Activated CD8-positive, alpha-beta memory T cell treated with anti-CD3 and anti-CD28 coated beads for 48 hours (primary cell): ENCODE measurements around the gene RRM2.
"Not testable (repeated sequence)": the region's sequence is repeated elsewhere in the genome, so short reads cannot be mapped to it uniquely, and the experiment has no call there.

Experiments
- DNase-seq, 3 experiments: peaks; one replicate each; pipeline ENCODE4 v3.0.0-alpha.2; 2020; ENCODE audit warnings: low read depth in 2 of 3, low spot score in 2 of 3

The RRM2 gene

GRCh38 chr2:10132043-10132575, 9.6 kb downstream of the RRM2 start:
- no peak for DNase-seq

GRCh38 chr2:10132596-10132995, 10.1 kb downstream of the RRM2 start:
- no peak for DNase-seq

- DNase-seq = no peak
Observed at GRCh38 chr2:10132996-10133647, 10.6 kb downstream of the RRM2 start.

- DNase-seq = no peak
Observed at GRCh38 chr2:10135296-10136089, 13.0 kb downstream of the RRM2 start.

- no peak for DNase-seq
Observed at GRCh38 chr2:10136101-10136934, 13.8 kb downstream of the RRM2 start.

- no peak for DNase-seq
Observed at GRCh38 chr2:10137053-10137843, 14.7 kb downstream of the RRM2 start.

GRCh38 chr2:10139536-10139935, 17.0 kb downstream of the RRM2 start:
- no peak for DNase-seq

GRCh38 chr2:10140841-10141610, 18.5 kb downstream of the RRM2 start:
- DNase-seq = no peak

- no peak for DNase-seq
Observed at GRCh38 chr2:10141736-10142639, 19.4 kb downstream of the RRM2 start.

- no peak for DNase-seq
Observed at GRCh38 chr2:10142640-10142965, 20.1 kb downstream of the RRM2 start.

GRCh38 chr2:10144771-10145518, 22.4 kb downstream of the RRM2 start:
- DNase-seq = no peak

- no peak for DNase-seq
Observed at GRCh38 chr2:10145519-10146357, 23.2 kb downstream of the RRM2 start.

GRCh38 chr2:10146366-10147005, 23.9 kb downstream of the RRM2 start:
- no peak for DNase-seq

GRCh38 chr2:10147050-10147660, 24.6 kb downstream of the RRM2 start:
- not testable (repeated sequence) for DNase-seq

- no peak for DNase-seq
Observed at GRCh38 chr2:10148268-10148667, 25.7 kb downstream of the RRM2 start.

- DNase-seq = no peak
Observed at GRCh38 chr2:10149635-10150034, 27.1 kb downstream of the RRM2 start.

GRCh38 chr2:10150436-10150835, 27.9 kb downstream of the RRM2 start:
- no peak for DNase-seq
